ENCODE results near the gene DOCK1.

DOCK1 gene

DNA sequence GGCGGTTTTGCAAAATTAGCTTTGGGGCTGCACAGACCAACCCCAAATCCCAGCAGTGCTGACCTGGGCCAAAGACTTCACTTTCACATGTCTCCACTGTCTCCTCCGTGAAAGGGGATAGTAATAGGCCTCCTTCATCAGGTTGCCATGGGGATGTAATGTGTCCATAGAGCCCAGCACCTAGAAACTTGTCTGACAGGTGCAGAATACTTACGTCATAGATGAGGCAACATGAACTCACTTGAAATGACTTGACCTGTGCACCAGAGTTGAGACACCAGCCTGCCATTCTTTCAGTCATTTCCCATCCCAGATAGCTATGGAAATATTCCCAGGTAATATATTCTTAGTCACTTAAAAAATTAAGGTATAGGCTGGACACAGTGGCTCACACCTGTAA lies 196.9 kb downstream of the DOCK1 start:
- no peak overlapping the region for H3K4me2 ChIP-seq (ENCODE audit: low read length)
- H3K4me1 ChIP-seq (ENCODE audit: control insufficient read depth, insufficient read depth, low read length): no peaks in the 10 kb centered on the region
- H3K4me3 ChIP-seq (ENCODE audit: low read length): no peak overlapping the region
- H3K27me3 ChIP-seq (ENCODE audit: control insufficient read depth, insufficient read depth, low read length): no peaks in the 10 kb centered on the region
- no peak overlapping the region for H3K9ac ChIP-seq (ENCODE audit: low read depth, low read length)
- H3K36me3 ChIP-seq (ENCODE audit: insufficient read depth, low read length): peaks cover 21% of the 10 kb centered on the region
- no peaks in the 10 kb centered on the region for H3K9me3 ChIP-seq (replicated peaks; ENCODE audit: low read length)

DNA sequence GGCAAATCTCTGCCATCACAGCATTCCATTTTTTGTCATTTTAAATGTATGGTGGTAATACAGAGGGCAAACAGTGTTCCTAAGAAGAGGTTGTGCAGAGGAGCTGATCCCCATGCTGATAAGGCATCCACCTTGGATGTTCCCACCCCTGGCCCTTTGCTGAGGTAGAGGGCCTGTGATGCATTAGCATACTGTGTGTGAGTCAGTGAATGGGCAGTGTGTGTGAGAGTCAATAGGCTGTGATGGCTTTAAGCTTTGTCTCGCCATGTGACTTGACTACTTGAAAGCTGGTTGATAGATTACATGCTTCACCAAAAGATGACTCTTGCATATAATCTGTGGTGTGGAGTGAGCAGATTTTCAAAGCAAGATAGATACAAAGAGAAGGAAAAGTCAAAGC lies 209.9 kb downstream of the DOCK1 start:
- H3K9ac ChIP-seq (ENCODE audit: low read depth, low read length): no peak overlapping the region
- no peak overlapping the region for H3K4me3 ChIP-seq (ENCODE audit: low read length)
- H3K9me3 ChIP-seq (replicated peaks; ENCODE audit: low read length): no peaks in the 10 kb centered on the region
- peaks cover 33% of the 10 kb centered on the region for H3K36me3 ChIP-seq (ENCODE audit: insufficient read depth, low read length)
- no peaks in the 10 kb centered on the region for H3K27me3 ChIP-seq (ENCODE audit: control insufficient read depth, insufficient read depth, low read length)
- H3K4me2 ChIP-seq (ENCODE audit: low read length): no peak overlapping the region
- H3K4me1 ChIP-seq (ENCODE audit: control insufficient read depth, insufficient read depth, low read length): no peaks in the 10 kb centered on the region

DNA sequence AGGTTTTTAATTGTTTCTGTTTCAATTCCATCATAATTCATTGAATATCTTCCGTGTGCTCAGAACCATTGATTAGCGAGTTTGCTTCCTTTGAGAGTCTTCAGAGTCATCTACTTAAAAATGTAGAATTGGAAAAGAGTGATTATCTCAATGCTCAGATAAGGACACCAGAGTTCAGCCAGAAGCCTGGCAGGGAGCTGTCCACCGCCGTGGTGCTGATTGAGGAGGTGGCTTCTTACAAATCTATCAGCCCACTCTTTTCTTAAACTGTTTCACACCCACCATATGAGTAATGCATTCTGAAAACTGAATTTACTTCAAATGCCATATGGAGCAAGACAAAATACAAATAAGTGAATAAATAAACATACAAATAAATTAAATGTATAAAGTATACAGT lies 211.9 kb downstream of the DOCK1 start:
- no peaks in the 10 kb centered on the region for H3K27me3 ChIP-seq (ENCODE audit: control insufficient read depth, insufficient read depth, low read length)
- H3K4me3 ChIP-seq (ENCODE audit: low read length): no peak overlapping the region
- H3K9me3 ChIP-seq (replicated peaks; ENCODE audit: low read length): no peaks in the 10 kb centered on the region
- H3K36me3 ChIP-seq (ENCODE audit: insufficient read depth, low read length): peaks cover 14% of the 10 kb centered on the region
- H3K4me1 ChIP-seq (ENCODE audit: control insufficient read depth, insufficient read depth, low read length): no peaks in the 10 kb centered on the region
- H3K9ac ChIP-seq (ENCODE audit: low read depth, low read length): no peak overlapping the region
- no peak overlapping the region for H3K4me2 ChIP-seq (ENCODE audit: low read length)

DNA sequence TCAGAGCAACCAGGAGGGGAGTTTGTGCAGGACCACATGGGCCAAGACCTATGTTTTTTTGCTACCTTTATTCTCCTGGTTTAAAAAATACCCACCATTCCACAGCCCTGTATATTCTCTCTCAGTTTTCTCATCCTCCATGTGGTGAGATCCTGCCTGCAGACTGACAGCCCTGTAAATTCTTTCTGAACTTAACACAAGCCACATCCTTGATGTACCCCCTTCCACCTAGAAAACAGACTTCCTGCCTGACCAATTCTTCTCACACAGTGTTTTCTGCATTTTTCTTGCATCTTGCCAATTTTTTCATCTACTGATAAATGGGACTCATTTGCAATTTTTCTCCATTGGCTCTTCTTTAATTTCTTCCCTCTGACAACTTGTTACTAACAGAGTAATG lies 212.8 kb downstream of the DOCK1 start:
- Histone ChIP-seq H3K36me3 (ENCODE audit: insufficient read depth, low read length) (peaks cover 17% of the 10 kb centered on the region), H3K4me3 (ENCODE audit: low read length) (no peak overlapping the region), H3K27me3 (ENCODE audit: control insufficient read depth, insufficient read depth, low read length) (no peaks in the 10 kb centered on the region), H3K9me3 (replicated peaks; ENCODE audit: low read length) (no peaks in the 10 kb centered on the region), H3K4me2 (ENCODE audit: low read length) (no peak overlapping the region), H3K9ac (ENCODE audit: low read depth, low read length) (no peak overlapping the region), H3K4me1 (ENCODE audit: control insufficient read depth, insufficient read depth, low read length) (no peaks in the 10 kb centered on the region)

DNA sequence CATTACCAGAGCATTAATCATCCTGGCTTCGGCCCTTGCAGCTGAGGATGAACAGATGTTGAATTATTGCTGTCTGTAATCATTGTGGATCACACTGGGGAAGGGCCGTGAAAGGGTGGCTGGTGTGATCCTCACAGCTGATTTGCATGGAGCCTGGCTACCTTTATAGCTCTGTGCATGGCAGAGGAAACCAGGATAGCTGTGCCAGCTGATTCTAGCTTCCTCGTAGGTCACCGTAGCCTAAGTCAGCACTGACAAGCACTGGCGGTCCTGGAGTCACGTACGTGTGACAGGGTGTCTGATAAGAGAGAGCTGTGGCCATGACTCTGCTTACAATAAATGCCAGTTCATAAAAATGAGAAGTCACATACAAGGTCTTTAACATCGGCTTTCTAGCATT lies 214.7 kb downstream of the DOCK1 start:
- Histone ChIP-seq H3K9ac (ENCODE audit: low read depth, low read length) (no peak overlapping the region), H3K36me3 (ENCODE audit: insufficient read depth, low read length) (peaks cover 13% of the 10 kb centered on the region), H3K9me3 (replicated peaks; ENCODE audit: low read length) (no peaks in the 10 kb centered on the region), H3K4me2 (ENCODE audit: low read length) (no peak overlapping the region), H3K4me1 (ENCODE audit: control insufficient read depth, insufficient read depth, low read length) (no peaks in the 10 kb centered on the region), H3K4me3 (ENCODE audit: low read length) (no peak overlapping the region), H3K27me3 (ENCODE audit: control insufficient read depth, insufficient read depth, low read length) (no peaks in the 10 kb centered on the region)

DNA sequence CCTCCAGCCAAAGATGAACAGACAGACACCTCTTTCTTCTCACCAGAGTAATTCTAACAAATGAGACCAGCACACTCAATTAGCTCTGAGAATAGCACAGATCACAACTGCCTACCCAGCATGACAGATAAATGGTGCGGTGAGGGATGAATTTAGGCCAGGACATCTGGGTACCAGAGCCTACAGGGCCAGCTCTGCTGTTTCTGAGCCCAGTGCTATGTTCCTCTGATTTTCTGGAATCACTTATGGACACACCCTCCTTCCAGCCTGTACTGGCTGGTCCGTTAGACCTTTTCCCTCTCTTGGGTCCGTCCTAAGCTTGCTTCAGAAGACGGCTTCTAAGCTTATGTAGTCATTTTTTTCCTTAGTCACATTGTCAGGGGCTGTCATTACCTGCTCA lies 217.6 kb downstream of the DOCK1 start:
- Histone ChIP-seq H3K4me1 (ENCODE audit: control insufficient read depth, insufficient read depth, low read length) (no peaks in the 10 kb centered on the region), H3K36me3 (ENCODE audit: insufficient read depth, low read length) (peaks cover 21% of the 10 kb centered on the region), H3K27me3 (ENCODE audit: control insufficient read depth, insufficient read depth, low read length) (no peaks in the 10 kb centered on the region), H3K4me3 (ENCODE audit: low read length) (no peak overlapping the region), H3K9ac (ENCODE audit: low read depth, low read length) (no peak overlapping the region), H3K9me3 (replicated peaks; ENCODE audit: low read length) (no peaks in the 10 kb centered on the region), H3K4me2 (ENCODE audit: low read length) (no peak overlapping the region)

DNA sequence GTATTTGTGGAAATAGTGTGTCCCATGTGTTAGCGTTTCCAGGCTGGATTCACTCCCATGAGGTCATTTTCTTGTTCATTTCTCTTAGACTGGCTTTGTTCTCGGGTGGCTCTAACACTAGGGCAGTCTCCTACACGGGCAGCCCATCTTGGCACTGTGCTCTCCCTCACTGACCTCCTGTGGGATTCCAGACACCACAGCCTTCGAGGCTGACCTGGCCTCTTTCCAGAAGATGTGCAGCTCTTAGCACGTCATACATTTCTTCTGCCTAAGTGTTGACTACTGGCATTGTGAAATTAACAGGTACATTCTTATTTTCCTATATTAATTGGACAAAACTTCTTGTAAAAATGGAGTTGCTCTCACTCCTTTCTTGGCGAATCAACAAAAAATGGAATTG lies 218.4 kb downstream of the DOCK1 start:
- no peak overlapping the region for H3K4me3 ChIP-seq (ENCODE audit: low read length)
- H3K27me3 ChIP-seq (ENCODE audit: control insufficient read depth, insufficient read depth, low read length): no peaks in the 10 kb centered on the region
- no peak overlapping the region for H3K9ac ChIP-seq (ENCODE audit: low read depth, low read length)
- no peak overlapping the region for H3K4me2 ChIP-seq (ENCODE audit: low read length)
- peaks cover 21% of the 10 kb centered on the region for H3K36me3 ChIP-seq (ENCODE audit: insufficient read depth, low read length)
- H3K9me3 ChIP-seq (replicated peaks; ENCODE audit: low read length): no peaks in the 10 kb centered on the region
- H3K4me1 ChIP-seq (ENCODE audit: control insufficient read depth, insufficient read depth, low read length): no peaks in the 10 kb centered on the region

DNA sequence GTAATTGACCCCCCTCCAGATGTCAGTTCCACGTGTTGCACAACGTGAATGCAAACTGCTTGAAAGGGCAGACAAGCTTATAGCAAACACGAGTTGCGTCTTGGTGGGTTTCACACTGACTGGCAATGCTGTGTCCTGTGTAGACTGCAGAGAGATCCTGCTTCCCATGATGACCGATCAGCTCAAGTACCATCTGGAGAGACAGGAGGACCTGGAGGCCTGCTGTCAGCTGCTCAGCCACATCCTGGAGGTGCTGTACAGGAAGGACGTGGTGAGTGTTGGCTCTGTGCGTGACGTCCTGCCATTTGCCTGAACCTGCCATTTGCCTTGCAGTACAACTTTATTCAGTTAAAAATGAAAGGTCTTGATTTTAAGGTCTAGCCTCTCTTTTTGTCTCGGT lies 220.1 kb downstream of the DOCK1 start:
- H3K4me2 ChIP-seq (ENCODE audit: low read length): no peak overlapping the region
- no peak overlapping the region for H3K9ac ChIP-seq (ENCODE audit: low read depth, low read length)
- H3K27me3 ChIP-seq (ENCODE audit: control insufficient read depth, insufficient read depth, low read length): no peaks in the 10 kb centered on the region
- no peaks in the 10 kb centered on the region for H3K9me3 ChIP-seq (replicated peaks; ENCODE audit: low read length)
- H3K4me3 ChIP-seq (ENCODE audit: low read length): no peak overlapping the region
- H3K36me3 ChIP-seq (ENCODE audit: insufficient read depth, low read length): peaks cover 20% of the 10 kb centered on the region
- no peaks in the 10 kb centered on the region for H3K4me1 ChIP-seq (ENCODE audit: control insufficient read depth, insufficient read depth, low read length)

DNA sequence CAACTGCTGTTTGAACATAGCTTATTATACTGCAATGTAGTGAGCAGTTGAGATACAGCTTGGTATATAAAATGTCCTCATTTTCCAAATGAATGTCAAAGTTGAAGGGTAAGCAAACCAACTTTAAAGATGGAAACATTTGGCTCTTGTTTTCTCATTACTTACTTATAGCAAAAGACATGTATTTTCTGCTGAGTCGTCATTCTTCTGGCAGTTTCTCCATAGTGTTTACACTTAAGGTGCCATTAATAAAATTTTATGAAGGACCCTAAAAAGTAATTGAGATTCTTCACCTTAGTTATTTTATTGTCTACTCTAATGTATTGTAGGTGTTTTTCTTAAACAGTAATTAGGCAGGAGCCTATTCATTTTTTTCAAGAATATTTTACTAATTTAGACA lies 222.6 kb downstream of the DOCK1 start:
- Histone ChIP-seq H3K4me3 (ENCODE audit: low read length) (no peak overlapping the region), H3K9ac (ENCODE audit: low read depth, low read length) (no peak overlapping the region), H3K9me3 (replicated peaks; ENCODE audit: low read length) (no peaks in the 10 kb centered on the region), H3K4me1 (ENCODE audit: control insufficient read depth, insufficient read depth, low read length) (no peaks in the 10 kb centered on the region), H3K36me3 (ENCODE audit: insufficient read depth, low read length) (peaks cover 28% of the 10 kb centered on the region), H3K4me2 (ENCODE audit: low read length) (no peak overlapping the region), H3K27me3 (ENCODE audit: control insufficient read depth, insufficient read depth, low read length) (no peaks in the 10 kb centered on the region)

DNA sequence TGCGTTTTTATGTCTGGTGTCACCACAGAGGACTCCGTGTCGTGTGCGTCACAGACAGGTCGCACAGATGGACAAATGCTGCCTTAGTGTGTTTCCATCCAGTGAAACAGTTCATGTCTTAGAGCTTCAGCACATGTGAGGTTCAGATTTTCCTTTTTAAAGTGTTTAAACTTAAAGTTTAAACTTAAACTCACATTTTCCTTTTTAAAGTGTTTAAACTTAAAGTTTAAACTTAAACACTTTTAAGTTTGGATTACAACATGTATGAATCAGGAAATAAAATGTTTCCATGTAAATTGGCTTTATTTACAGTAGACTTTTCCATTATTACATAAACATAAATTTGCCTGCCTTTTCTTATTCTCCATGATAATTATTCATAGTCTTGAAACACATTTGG lies 223.9 kb downstream of the DOCK1 start:
- Histone ChIP-seq H3K9me3 (replicated peaks; ENCODE audit: low read length) (no peaks in the 10 kb centered on the region), H3K27me3 (ENCODE audit: control insufficient read depth, insufficient read depth, low read length) (no peaks in the 10 kb centered on the region), H3K4me2 (ENCODE audit: low read length) (no peak overlapping the region), H3K9ac (ENCODE audit: low read depth, low read length) (no peak overlapping the region), H3K4me3 (ENCODE audit: low read length) (no peak overlapping the region), H3K36me3 (ENCODE audit: insufficient read depth, low read length) (peaks cover 23% of the 10 kb centered on the region), H3K4me1 (ENCODE audit: control insufficient read depth, insufficient read depth, low read length) (no peaks in the 10 kb centered on the region)

DNA sequence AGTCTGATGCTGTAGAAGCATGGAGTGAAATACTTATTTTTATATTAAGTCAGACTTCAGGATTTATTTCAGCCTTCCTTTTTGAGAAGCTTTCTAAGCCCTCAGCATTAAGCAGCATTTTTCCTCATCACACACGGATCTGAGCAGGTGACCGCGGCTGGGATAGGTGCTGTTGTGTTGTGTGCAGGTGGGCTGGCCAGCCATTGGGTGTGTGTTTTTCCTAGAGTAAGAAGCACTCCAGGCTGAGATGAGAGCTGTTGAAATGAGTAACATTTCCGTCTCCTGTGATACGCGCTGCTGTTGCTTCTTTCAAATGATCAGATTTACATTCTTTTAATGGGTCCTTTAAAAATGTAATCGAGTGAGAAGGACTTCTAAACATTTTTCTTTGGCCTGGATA lies 227.2 kb downstream of the DOCK1 start:
- H3K27me3 ChIP-seq (ENCODE audit: control insufficient read depth, insufficient read depth, low read length): no peaks in the 10 kb centered on the region

DNA sequence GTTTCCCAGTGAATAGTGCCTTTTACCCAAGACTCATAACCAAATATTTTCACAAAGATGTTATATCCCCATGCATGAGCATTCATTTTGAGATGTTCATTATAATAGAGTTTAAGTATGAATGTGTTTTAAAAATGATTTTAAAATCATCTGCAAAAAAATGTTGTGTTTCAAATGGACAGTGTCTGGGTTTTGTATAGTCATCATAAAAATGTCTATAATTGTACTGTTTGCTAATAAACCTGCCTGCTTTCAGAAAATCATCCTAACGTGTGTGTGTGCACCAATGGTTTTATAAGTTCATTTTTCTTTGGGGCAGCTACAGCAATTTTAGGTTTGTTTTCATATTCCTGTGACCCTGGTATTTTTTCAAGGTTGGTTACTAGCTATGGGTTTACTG lies 228.0 kb downstream of the DOCK1 start:
- Histone ChIP-seq H3K4me2 (ENCODE audit: low read length) (no peak overlapping the region), H3K36me3 (ENCODE audit: insufficient read depth, low read length) (peaks cover 21% of the 10 kb centered on the region), H3K4me1 (ENCODE audit: control insufficient read depth, insufficient read depth, low read length) (no peaks in the 10 kb centered on the region), H3K9ac (ENCODE audit: low read depth, low read length) (no peak overlapping the region), H3K27me3 (ENCODE audit: control insufficient read depth, insufficient read depth, low read length) (no peaks in the 10 kb centered on the region), H3K9me3 (replicated peaks; ENCODE audit: low read length) (no peaks in the 10 kb centered on the region), H3K4me3 (ENCODE audit: low read length) (no peak overlapping the region)

More for the DNA sequence above, 227.2 kb downstream of the DOCK1 start:
- Histone ChIP-seq H3K4me1 (ENCODE audit: control insufficient read depth, insufficient read depth, low read length) (no peaks in the 10 kb centered on the region), H3K9ac (ENCODE audit: low read depth, low read length) (no peak overlapping the region), H3K9me3 (replicated peaks; ENCODE audit: low read length) (no peaks in the 10 kb centered on the region), H3K4me2 (ENCODE audit: low read length) (no peak overlapping the region), H3K36me3 (ENCODE audit: insufficient read depth, low read length) (peaks cover 19% of the 10 kb centered on the region), H3K4me3 (ENCODE audit: low read length) (no peak overlapping the region)

Data from skeletal muscle satellite cell (primary cell).